SH-SY5Y (cell line): ENCODE data around the gene ADCY3.

Source experiments
- GATA2 ChIP-seq: IDR thresholded peaks from 2 replicates; pipeline ENCODE4 v1.6.1; 2011; ENCODE audit warnings: mild to moderate bottlenecking, low read depth, low read length
- GATA3 ChIP-seq: IDR thresholded peaks from 2 replicates; pipeline ENCODE4 v1.6.1; 2011; ENCODE audit warnings: low read depth, mild to moderate bottlenecking, low read length, moderate library complexity

GRCh38 chr2:24821433-24821891 is 98.6 kb downstream of the ADCY3 start:
- TF ChIP-seq GATA2: no peak
- no peak for TF ChIP-seq GATA3
